ENCODE data around the gene THAP2.

- TF ChIP-seq POLR2A (IDR thresholded peaks at IDR 0.05) (no peak), CTCF (IDR thresholded peaks at IDR 0.05) (no peak)
Measured at GRCh38 chr12:71653137-71653536, 11.0 kb upstream of the THAP2 start.

All from thyroid gland (tissue), 4 donors.